Measurements from ENCODE around the gene OR9Q1.
"Not testable (repeated sequence)": the region's sequence is repeated elsewhere in the genome, so short reads cannot be mapped to it uniquely, and the experiment has no call there.

The OR9Q1 gene

DNA sequence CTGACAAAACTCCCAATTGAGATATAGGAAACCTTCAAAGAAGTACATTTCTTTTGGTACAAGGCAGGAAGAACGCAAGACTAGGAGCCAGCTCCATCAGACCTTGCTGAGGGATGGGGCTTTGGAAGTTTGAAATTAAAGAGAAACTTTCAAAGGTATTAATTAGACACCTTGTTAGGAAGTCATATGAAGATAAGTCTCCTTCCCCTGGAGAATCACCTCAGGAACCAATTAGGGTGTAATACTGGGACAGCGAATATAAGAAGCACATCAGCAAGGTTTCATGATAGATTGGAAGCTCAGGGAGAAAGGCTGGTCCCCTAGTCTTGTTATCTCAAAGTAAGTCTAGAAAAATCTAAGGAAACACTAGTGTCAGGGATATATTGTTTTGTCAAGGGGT, 165.1 kb downstream of the OR9Q1 start, which contains the start of gene OR9Q2:
Gene OR9Q2, plus strand, starts transcription at position 301 of the 400 bp plus-strand sequence. CDS start 1,421 bp downstream, outside the sequence.
- H3K27ac Mint-ChIP-seq = no peak within 1 kb of the TSS
- DNase-seq (no peak), ATAC-seq (replicated peaks) (no peak)
- H3K4me1 Mint-ChIP-seq (ENCODE audit: low read depth in 2 of 2) = no peaks in the 10 kb centered on the region
- no peaks in the 10 kb centered on the region for H3K9me3 Mint-ChIP-seq
- H3K27me3 Mint-ChIP-seq = peaks cover 12 to 22% of the 10 kb centered on the region in 2 donors
- H3K4me3 Mint-ChIP-seq = no peak within 1 kb of the TSS
- no peaks in the 10 kb centered on the region for H3K36me3 Mint-ChIP-seq (ENCODE audit: insufficient read depth)

DNA sequence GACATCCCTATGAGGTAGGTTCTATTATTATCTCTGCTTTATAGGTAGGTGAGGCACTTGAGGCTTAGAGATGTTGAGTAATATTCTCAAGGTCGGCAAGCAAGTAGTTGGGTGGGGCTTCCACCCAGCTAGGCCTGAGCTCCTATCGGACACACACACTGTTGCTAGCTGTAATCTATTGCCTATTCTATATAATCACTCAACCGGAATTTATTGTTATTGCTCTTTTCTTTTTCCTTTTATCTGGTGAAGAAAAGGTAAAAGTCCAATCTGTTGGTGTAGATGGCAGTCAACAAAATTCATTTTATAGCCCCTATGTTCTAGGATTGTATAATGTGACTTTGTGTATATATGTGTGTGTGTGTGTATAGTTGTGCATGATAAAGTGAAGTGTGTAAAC, 168.5 kb downstream of the OR9Q1 start:
- Mint-ChIP-seq H3K27me3 (peaks cover 12% of the 10 kb centered on the region in 2 donors), H3K4me3 (no peak overlapping the region), H3K9me3 (no peaks in the 10 kb centered on the region), H3K27ac (no peak overlapping the region), H3K36me3 (ENCODE audit: insufficient read depth) (no peaks in the 10 kb centered on the region), H3K4me1 (ENCODE audit: low read depth in 2 of 2) (no peaks in the 10 kb centered on the region)
- DNase-seq (no peak), ATAC-seq (replicated peaks) (no peak)

- Mint-ChIP-seq H3K27ac (no peak overlapping the region), H3K36me3 (ENCODE audit: insufficient read depth) (no peaks in the 10 kb centered on the region), H3K4me3 (no peak overlapping the region), H3K4me1 (ENCODE audit: low read depth in 2 of 2) (no peaks in the 10 kb centered on the region), H3K27me3 (peaks cover 12% of the 10 kb centered on the region in 2 donors), H3K9me3 (no peaks in the 10 kb centered on the region)
- no peak for ATAC-seq (replicated peaks)
- no peak for DNase-seq
These were observed 169.7 kb downstream of the OR9Q1 start for GRCh38 chr11:58193391-58193790.

DNA sequence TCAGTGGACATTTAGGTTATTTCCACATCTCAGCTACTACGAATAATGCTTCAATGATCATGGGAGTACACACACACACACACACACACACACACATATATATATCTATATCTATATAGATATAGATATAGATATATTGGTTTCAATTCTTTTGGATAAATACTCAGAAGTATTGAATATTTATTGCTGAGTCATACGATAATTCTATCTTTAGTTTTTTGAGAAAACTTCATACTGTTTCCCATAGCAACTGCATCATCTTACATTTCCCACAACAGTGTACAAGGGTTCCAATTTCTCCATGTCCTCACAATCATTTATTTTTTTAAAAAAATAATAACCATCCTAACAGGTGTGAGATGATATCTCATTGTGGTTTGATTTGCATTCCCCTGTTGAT, 172.3 kb downstream of the OR9Q1 start:
- ATAC-seq (replicated peaks) = no peak
- no peak for DNase-seq
- no peaks in the 10 kb centered on the region for H3K36me3 Mint-ChIP-seq (ENCODE audit: insufficient read depth)

DNA sequence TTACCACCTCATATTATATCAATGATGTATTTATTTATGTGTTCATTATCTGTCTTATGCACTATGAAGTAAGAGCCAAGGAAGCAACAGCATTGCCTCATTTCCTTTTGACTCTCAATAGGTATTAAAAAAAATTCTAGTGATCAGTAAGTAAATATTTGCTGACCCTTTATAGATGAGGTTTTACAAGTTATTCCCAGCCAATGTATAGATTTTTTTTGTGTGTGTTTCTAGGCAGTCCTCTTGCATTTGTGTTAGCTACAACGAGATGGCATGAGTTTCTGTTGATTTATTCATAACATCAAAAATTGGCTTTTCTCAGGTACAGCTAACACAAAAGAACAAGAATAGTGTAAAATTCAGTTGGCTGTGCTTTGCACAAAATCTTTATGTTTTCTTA, 175.6 kb downstream of the OR9Q1 start:
- H3K4me3 Mint-ChIP-seq = no peak overlapping the region
- H3K9me3 Mint-ChIP-seq = peaks cover 8% of the 10 kb centered on the region in 2 donors
- no peaks in the 10 kb centered on the region for H3K36me3 Mint-ChIP-seq (ENCODE audit: insufficient read depth)
- DNase-seq = no peak
- no peaks in the 10 kb centered on the region for H3K4me1 Mint-ChIP-seq (ENCODE audit: low read depth in 2 of 2)
- ATAC-seq (replicated peaks) = no peak
- peaks cover 14 to 21% of the 10 kb centered on the region in 2 donors for H3K27me3 Mint-ChIP-seq
- H3K27ac Mint-ChIP-seq = no peak overlapping the region

More for the DNA sequence above, 172.3 kb downstream of the OR9Q1 start:
- Mint-ChIP-seq H3K27me3 (peaks cover 5 to 6% of the 10 kb centered on the region in 2 donors), H3K4me1 (ENCODE audit: low read depth in 2 of 2) (no peaks in the 10 kb centered on the region), H3K27ac (no peak overlapping the region), H3K4me3 (no peak overlapping the region), H3K9me3 (peaks cover 0 to 4% of the 10 kb centered on the region in 2 donors)

DNA sequence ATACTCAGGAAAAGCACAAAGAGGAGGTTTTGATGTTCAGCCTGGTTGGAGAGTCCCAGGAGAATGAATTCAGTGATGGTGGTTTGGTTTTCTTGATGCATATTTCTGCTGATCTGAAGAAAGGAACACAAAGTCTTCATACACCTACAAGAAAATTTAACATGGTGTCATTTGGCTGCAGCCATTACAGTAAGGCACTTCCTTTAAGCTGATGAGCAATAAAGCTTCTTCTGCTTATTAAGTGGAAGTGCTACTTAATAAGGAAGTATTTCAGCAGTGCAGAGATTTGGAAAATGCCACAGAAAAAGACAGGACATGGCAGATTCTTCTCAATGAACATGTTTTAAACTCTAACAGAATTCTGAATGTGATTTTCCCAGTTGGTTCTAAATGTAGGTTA, 180.4 kb downstream of the OR9Q1 start, which contains the start of gene OR1S2:
Gene OR1S2, minus strand, starts transcription at position 101 of the 400 bp plus-strand sequence. Its CDS starts 0 bp downstream, at position 101.
- Mint-ChIP-seq H3K9me3 (peaks cover 5 to 8% of the 10 kb centered on the region in 2 donors), H3K27ac (no peak within 1 kb of the TSS), H3K36me3 (ENCODE audit: insufficient read depth) (no peaks in the 10 kb centered on the region), H3K27me3 (peaks cover 22 to 32% of the 10 kb centered on the region in 2 donors), H3K4me1 (ENCODE audit: low read depth in 2 of 2) (no peaks in the 10 kb centered on the region), H3K4me3 (no peak within 1 kb of the TSS)
- DNase-seq (no peak), ATAC-seq (replicated peaks) (no peak)

GRCh38 chr11:58212420-58212819, 188.7 kb downstream of the OR9Q1 start, which contains the start of gene OR1S1:
Gene OR1S1 (plus strand): TSS chr11:58212720.
- not testable (repeated sequence) for H3K36me3 Mint-ChIP-seq (ENCODE audit: insufficient read depth); H3K9me3 Mint-ChIP-seq; H3K27ac Mint-ChIP-seq; DNase-seq; H3K4me3 Mint-ChIP-seq; ATAC-seq (replicated peaks); H3K4me1 Mint-ChIP-seq (ENCODE audit: low read depth in 2 of 2)
- peaks cover 14% of the 10 kb centered on the region in 2 donors for H3K27me3 Mint-ChIP-seq

DNA sequence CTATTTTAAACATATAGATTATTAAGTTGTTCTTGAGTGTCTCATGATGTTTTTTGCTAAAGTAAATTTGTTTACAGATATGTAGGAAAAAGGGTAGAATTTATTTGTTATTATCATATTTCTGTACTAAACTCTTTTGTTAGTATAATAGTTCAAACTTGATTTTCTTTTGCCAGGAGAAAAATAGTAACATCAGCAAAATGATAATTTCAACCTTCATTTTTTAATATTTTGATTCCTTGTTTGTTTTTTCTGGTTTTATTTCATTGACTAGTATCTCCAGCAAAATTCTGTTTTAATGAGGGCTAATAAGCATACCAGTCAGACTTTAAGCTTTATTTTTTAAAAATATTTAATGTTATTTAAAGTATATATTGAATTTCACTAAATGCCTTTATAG, 192.8 kb downstream of the OR9Q1 start:
- peaks cover 14% of the 10 kb centered on the region in 2 donors for H3K27me3 Mint-ChIP-seq
- H3K9me3 Mint-ChIP-seq = peaks cover 2 to 10% of the 10 kb centered on the region in 2 donors
- no peaks in the 10 kb centered on the region for H3K4me1 Mint-ChIP-seq (ENCODE audit: low read depth in 2 of 2)
- no peaks in the 10 kb centered on the region for H3K36me3 Mint-ChIP-seq (ENCODE audit: insufficient read depth)
- no peak for ATAC-seq (replicated peaks)
- H3K4me3 Mint-ChIP-seq = no peak overlapping the region
- no peak for DNase-seq
- H3K27ac Mint-ChIP-seq = no peak overlapping the region

DNA sequence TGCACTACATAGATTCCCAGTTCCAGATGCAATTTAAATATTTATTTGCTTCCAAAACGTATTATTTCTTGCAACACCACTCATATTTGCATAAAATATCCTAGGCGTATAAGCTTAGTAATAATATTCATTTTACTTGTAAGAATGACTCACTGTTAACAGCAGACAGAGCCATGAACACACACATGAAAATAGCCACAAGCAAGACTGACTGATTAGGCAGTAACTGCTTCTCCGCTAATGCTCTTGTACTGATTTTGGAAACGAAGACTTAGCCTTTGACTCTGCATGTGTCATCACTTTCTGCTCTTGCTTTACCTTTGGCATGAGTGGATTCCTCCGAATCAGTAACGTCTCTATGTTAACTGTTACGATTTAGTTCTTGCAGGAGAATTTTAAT, 199.0 kb downstream of the OR9Q1 start:
- no peaks in the 10 kb centered on the region for H3K4me1 Mint-ChIP-seq (ENCODE audit: low read depth in 2 of 2)
- no peaks in the 10 kb centered on the region for H3K36me3 Mint-ChIP-seq (ENCODE audit: insufficient read depth)

GRCh38 chr11:58227956-58228615, 204.4 kb downstream of the OR9Q1 start:
- ATAC-seq (replicated peaks) (no peak), DNase-seq (no peak)
- Mint-ChIP-seq H3K27me3 (peaks cover 13 to 26% of the 10 kb centered on the region in 2 donors), H3K4me1 (ENCODE audit: low read depth in 2 of 2) (no peaks in the 10 kb centered on the region), H3K9me3 (peaks cover 0 to 6% of the 10 kb centered on the region in 2 donors), H3K27ac (no peak overlapping the region), H3K4me3 (no peak overlapping the region), H3K36me3 (ENCODE audit: insufficient read depth) (no peaks in the 10 kb centered on the region)

More for the DNA sequence above, 199.0 kb downstream of the OR9Q1 start:
- H3K9me3 Mint-ChIP-seq = no peaks in the 10 kb centered on the region
- no peak overlapping the region for H3K27ac Mint-ChIP-seq
- no peak for DNase-seq
- ATAC-seq (replicated peaks) = no peak
- peaks cover 3 to 20% of the 10 kb centered on the region in 2 donors for H3K27me3 Mint-ChIP-seq
- no peak overlapping the region for H3K4me3 Mint-ChIP-seq

Measured in effector memory CD8-positive, alpha-beta T cell (primary cell).